Endothelial cell of umbilical vein (primary cell): ENCODE data around the gene SPRYD3. TPM values are rescaled to one million over a fixed set of nuclear protein-coding genes. Genes with fewer than 3 reads are reported as not detected.

Experiments
- BruUV-seq: library from RNA; stranded (reverse); fragments of 400-500 nt; replicated peaks from 2 replicates; lab custom pipeline; 2021; lab: Mats Ljungman, UMichigan
- CTCF ChIA-PET: fragments of 300-600, 350-600 bp; sonication (Branson Sonifier 250); formaldehyde crosslinking; loops from one replicate; lab custom pipeline; 2021; ENCODE audit warnings: antibody characterized with exemption, inconsistent platforms; lab: Charles Lee
- POLR2A ChIA-PET: fragments of 300-600, 350-600 bp; sonication (Branson Sonifier 250); formaldehyde crosslinking; loops from one replicate; lab custom pipeline; 2021; ENCODE audit warnings: antibody characterized with exemption, inconsistent platforms; lab: Charles Lee
- DNase-seq: peaks from one replicate; pipeline ENCODE4 v3.0.0-alpha.2; 2011; ENCODE audit warnings: low read depth, low spot score
- FAIRE-seq: peaks from 2 replicates; lab custom pipeline; 2011; peaks lifted over from hg19 to GRCh38; lab: Jason Lieb, UNC
- H2AFZ ChIP-seq: 2 replicates; pipeline ENCODE4 v1.6.0; 2012; ENCODE audit warnings: low read depth, low read length, control low read depth, inconsistent platforms
- H3K27ac ChIP-seq: 2 replicates; pipeline ENCODE4 v1.5.1; 2011; ENCODE audit warnings: low read depth, mild to moderate bottlenecking, control low read depth, low read length, moderate library complexity; ENCODE audit not compliant: insufficient read depth
- H3K27me3 ChIP-seq, 2 experiments: 2 replicates each; pipeline versions ENCODE4 v1.6.0 to v1.6.1; 2011; ENCODE audit warnings: low read length in 2 of 2, mixed read lengths in 1 of 2; ENCODE audit not compliant: control insufficient read depth in 2 of 2, insufficient read depth in 2 of 2
- H3K36me3 ChIP-seq, 2 experiments: 2 replicates in 1 of 2; 3 replicates in 1 of 2; pipeline ENCODE4 v1.5.1; 2011; ENCODE audit warnings: low read length in 2 of 2, mild to moderate bottlenecking in 1 of 2, moderate library complexity in 1 of 2; ENCODE audit not compliant: control insufficient read depth in 2 of 2, insufficient read depth in 2 of 2; ENCODE audit errors: extremely low read depth in 1 of 2
- H3K4me1 ChIP-seq: 3 replicates; pipeline ENCODE4 v1.5.1; 2011; ENCODE audit warnings: mild to moderate bottlenecking, low read length; ENCODE audit not compliant: control insufficient read depth, insufficient read depth; ENCODE audit errors: extremely low read depth
- H3K4me2 ChIP-seq: 2 replicates; pipeline ENCODE4 v1.6.1; 2011; ENCODE audit warnings: low read length, control low read depth, mixed read lengths; ENCODE audit not compliant: insufficient read depth
- H3K4me3 ChIP-seq, 3 experiments: fragments of 200-600 bp in 1 of 3; sonication (generic), shearing (Covaris generic) in 1 of 3; replicated peaks in 1 of 3; 2 replicates each; pipeline ENCODE4 v1.5.1; 2011 to 2016; ENCODE audit warnings: control low read depth in 3 of 3, low read length in 3 of 3, mild to moderate bottlenecking in 2 of 3, inconsistent platforms in 1 of 3, low read depth in 1 of 3, moderate library complexity in 1 of 3; ENCODE audit not compliant: insufficient read depth in 1 of 3
- H3K79me2 ChIP-seq: 2 replicates; pipeline ENCODE4 v1.6.0; 2012; ENCODE audit warnings: low read length, inconsistent platforms; ENCODE audit not compliant: control insufficient read depth, insufficient read depth
- H3K9ac ChIP-seq: replicated peaks from 2 replicates; pipeline ENCODE3; 2011; ENCODE audit warnings: low read length, control low read depth; ENCODE audit not compliant: insufficient read depth; ENCODE audit errors: extremely low read depth
- H3K9me1 ChIP-seq: replicated peaks from 3 replicates; pipeline ENCODE4 v1.6.0; 2011; ENCODE audit warnings: mild to moderate bottlenecking, low read length; ENCODE audit not compliant: control insufficient read depth, insufficient read depth; ENCODE audit errors: extremely low read depth
- H3K9me3 ChIP-seq: replicated peaks from 2 replicates; pipeline ENCODE4 v1.5.1; 2012; ENCODE audit warnings: low read length, inconsistent platforms; ENCODE audit not compliant: control insufficient read depth, insufficient read depth
- H4K20me1 ChIP-seq: replicated peaks from 2 replicates; pipeline ENCODE3; 2011; ENCODE audit warnings: mild to moderate bottlenecking, low read length; ENCODE audit not compliant: control insufficient read depth, insufficient read depth; ENCODE audit errors: extremely low read depth
- EZH2 ChIP-seq: IDR thresholded peaks from 2 replicates; pipeline ENCODE4 v1.6.1; 2012; ENCODE audit warnings: borderline replicate concordance, low read depth, mild to moderate bottlenecking, moderate library complexity, low read length, inconsistent platforms; ENCODE audit not compliant: severe bottlenecking
- FOS ChIP-seq: IDR thresholded peaks from 2 replicates; pipeline ENCODE4 v1.6.1; 2011; ENCODE audit warnings: mild to moderate bottlenecking, low read length, moderate library complexity, borderline replicate concordance; ENCODE audit not compliant: insufficient read depth
- GATA2 ChIP-seq: IDR thresholded peaks from 2 replicates; pipeline ENCODE4 v1.7.0; 2011; ENCODE audit warnings: low read depth, mild to moderate bottlenecking, moderate library complexity, mixed read lengths, low read length; ENCODE audit not compliant: insufficient read length, insufficient read depth
- MAX ChIP-seq: IDR thresholded peaks from 2 replicates; pipeline ENCODE4 v1.6.1; 2011; ENCODE audit not compliant: insufficient read depth, insufficient read length
- MYC ChIP-seq: IDR thresholded peaks from one replicate; pipeline ENCODE4 v1.6.1; 2011; ENCODE audit warnings: mild to moderate bottlenecking, low read depth, low read length
- POLR2A ChIP-seq: IDR thresholded peaks from 2 replicates; pipeline ENCODE4 v1.6.1; 2012; ENCODE audit warnings: low read depth, mild to moderate bottlenecking, control low read depth, low read length
- dilution Hi-C: fragments of 300-500 bp; cut with MboI; formaldehyde crosslinking; loops from one replicate; pipeline ENCODE4 v1.15.0; 2019; ENCODE audit warnings: low sequenced_read_pairs; ENCODE audit not compliant: extremely low pct_ligation_motif_present
- intact Hi-C: fragments of 100-400 bp; cut with micrococcal nuclease; formaldehyde crosslinking; loops from one replicate; pipeline ENCODE4 v1.10.0; 2022
- polyA plus RNA-seq, 4 experiments: library from polyadenylated mRNA; depleted of rRNA in 3 of 4; stranded (reverse) in 3 of 4; unstranded in 1 of 4; fragments of >200 nt; gene quantifications; 2 replicates each; pipeline versions ENCODE4 v1.2.1 to v1.2.3, GENCODE V29; 2011 to 2012; ENCODE audit warnings: missing spikeins in 1 of 4
- total RNA-seq: library from RNA; stranded (reverse); gene quantifications from 2 replicates; pipeline ENCODE4 v1.2.3, GENCODE V29; 2021
- TF ChIP-seq, protein P1 (sequence below), 2 donors: IDR thresholded peaks; 1 replicate in 1 of 2; 2 replicates in 1 of 2; pipeline ENCODE4 v1.5.1; 2011; ENCODE audit warnings: low read length in 2 of 2, mild to moderate bottlenecking in 2 of 2, moderate library complexity in 2 of 2, control low read depth in 1 of 2, inconsistent platforms in 1 of 2, low read depth in 1 of 2; ENCODE audit not compliant: insufficient read depth in 1 of 2; ENCODE audit errors: extremely low read depth in 1 of 2

The SPRYD3 gene
- total and polyA plus RNA-seq, 2 donors (not counting 3 experiments of a cell fraction or from before 2014, with no cell fraction given) = 38.6 to 39.2 TPM

DNA sequence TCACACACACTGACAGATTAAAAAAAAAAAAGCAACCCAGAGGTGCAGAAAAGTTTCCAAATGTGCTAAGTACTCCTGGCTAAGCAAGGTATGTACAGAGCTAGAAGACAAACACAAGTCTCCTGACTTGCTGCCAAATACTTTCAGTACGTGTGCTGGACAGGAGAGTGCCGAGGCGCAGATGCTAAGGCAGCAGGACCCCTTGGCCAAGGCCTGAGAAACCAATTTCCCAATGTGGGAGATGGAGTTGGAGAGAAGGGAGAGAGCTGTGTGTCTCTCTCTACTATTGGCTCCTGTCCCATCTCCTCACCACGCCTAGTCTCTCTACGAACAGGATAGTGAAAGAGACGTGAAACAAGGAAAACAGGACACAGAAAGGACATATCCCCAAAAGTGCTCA, 5.3 kb downstream of the SPRYD3 start:
- Histone ChIP-seq H3K4me3 (no peak overlapping the region), H3K27me3 (no peaks in the 10 kb centered on the region), H3K79me2 (peaks cover 11% of the 10 kb centered on the region), H3K9me1 (no peaks in the 10 kb centered on the region), H4K20me1 (no peaks in the 10 kb centered on the region), H3K9me3 (no peaks in the 10 kb centered on the region), H3K9ac (no peak overlapping the region), H2AFZ (no peak overlapping the region), H3K36me3 (peaks cover 0 to 22% of the 10 kb centered on the region in 2 experiments), H3K4me2 (no peak overlapping the region), H3K27ac (no peak overlapping the region), H3K4me1 (peaks cover 21% of the 10 kb centered on the region)
- POLR2A ChIA-PET = no interaction called here
- DNase-seq (no peak), FAIRE-seq (no peak)
- TF ChIP-seq FOS = no peak
- CTCF ChIA-PET = interaction anchor here (14.2 kb wide), 1 partner anchor 26 kb away, joined by 463 read pairs; the partner anchor contains the start of genes IGFBP6 and SOAT2
- dilution Hi-C loops (no loop called here), intact Hi-C loops (no loop called here)
- no TSS peak for BruUV-seq

DNA sequence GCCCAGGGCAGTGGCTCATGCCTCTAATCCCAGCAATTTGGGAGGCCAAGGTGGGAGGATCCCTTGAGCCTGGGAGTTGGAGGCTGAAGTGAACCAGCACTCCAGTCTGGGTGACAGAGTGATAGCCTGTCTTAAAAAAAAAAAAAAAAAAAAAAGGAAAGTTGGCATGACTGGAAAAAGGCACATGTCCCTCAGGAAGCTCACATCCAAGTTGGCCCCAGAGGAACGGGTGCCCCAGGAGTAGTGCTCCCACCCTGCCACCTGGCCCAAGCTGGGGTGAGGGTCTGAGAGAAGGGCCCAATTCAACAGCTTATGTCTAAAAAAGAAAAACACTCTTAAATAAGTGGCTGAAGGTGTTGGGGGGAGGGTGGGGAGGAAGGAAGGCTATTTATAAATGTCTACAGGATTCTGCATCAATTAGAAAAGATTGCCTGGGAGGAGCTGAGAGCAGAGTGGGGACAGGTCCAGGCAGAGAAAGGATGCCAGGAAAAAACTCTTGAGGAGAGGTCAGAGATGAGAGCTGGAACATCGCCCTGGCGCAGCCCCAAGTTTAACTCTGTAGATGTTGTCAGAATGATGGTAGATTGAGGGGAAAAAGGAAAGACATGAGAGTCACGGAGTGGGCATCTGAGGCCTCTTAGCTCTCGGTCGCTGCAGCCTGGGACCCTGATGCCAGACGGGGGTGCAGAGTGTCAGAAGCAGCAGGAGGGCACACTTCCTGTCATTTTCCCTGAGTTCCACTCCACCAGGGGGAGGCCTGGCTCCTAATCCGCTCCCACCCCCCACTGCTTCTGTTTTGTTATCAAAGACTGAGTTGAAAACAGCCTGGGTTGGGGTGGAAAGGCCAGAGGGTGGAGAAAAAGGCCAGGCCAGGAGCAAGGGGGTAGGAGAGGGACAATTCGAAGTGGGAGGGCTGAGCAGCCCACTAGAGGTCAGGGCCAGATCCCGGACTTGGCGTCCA, 7.3 kb downstream of the SPRYD3 start:
- H3K4me1 ChIP-seq = peaks cover 29% of the 10 kb centered on the region
- dilution Hi-C loops (no loop called here), intact Hi-C loops (loop anchor here (1.0 kb wide), 1 partner anchor 27 kb away; no protein-coding TSS in a partner anchor)
- H3K4me3 ChIP-seq = no peak overlapping the region
- no peaks in the 10 kb centered on the region for H3K9me3 ChIP-seq
- peaks cover 0 to 20% of the 10 kb centered on the region in 2 experiments for H3K36me3 ChIP-seq
- CTCF ChIA-PET = interaction anchor here (0.6 to 14.2 kb wide), 6 partner anchors 9 to 126 kb away, joined by 5 to 463 read pairs (median 10); partner anchors contain the start of genes IGFBP6 and SOAT2
- no peak overlapping the region for H2AFZ ChIP-seq
- peak; percentile 67 for FAIRE-seq
- H3K27me3 ChIP-seq = no peaks in the 10 kb centered on the region
- no TSS peak for BruUV-seq
- peak overlapping the region; percentile 19 for H3K4me2 ChIP-seq
- H3K9me1 ChIP-seq = no peaks in the 10 kb centered on the region
- H3K27ac ChIP-seq = no peak overlapping the region
- no peak overlapping the region for H3K9ac ChIP-seq
- TF ChIP-seq MAX = no peak
- TF ChIP-seq, protein P1, sequence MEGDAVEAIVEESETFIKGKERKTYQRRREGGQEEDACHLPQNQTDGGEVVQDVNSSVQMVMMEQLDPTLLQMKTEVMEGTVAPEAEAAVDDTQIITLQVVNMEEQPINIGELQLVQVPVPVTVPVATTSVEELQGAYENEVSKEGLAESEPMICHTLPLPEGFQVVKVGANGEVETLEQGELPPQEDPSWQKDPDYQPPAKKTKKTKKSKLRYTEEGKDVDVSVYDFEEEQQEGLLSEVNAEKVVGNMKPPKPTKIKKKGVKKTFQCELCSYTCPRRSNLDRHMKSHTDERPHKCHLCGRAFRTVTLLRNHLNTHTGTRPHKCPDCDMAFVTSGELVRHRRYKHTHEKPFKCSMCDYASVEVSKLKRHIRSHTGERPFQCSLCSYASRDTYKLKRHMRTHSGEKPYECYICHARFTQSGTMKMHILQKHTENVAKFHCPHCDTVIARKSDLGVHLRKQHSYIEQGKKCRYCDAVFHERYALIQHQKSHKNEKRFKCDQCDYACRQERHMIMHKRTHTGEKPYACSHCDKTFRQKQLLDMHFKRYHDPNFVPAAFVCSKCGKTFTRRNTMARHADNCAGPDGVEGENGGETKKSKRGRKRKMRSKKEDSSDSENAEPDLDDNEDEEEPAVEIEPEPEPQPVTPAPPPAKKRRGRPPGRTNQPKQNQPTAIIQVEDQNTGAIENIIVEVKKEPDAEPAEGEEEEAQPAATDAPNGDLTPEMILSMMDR (IDR thresholded peaks at IDR 0.05; ENCODE audit: extremely low read depth in 1 of 2, insufficient read depth in 1 of 2, low read depth in 1 of 2, low read length in 2 of 2) = peak in 1 of 2 donors; percentile 26
- TF ChIP-seq EZH2 = no peak
- no peak for TF ChIP-seq POLR2A
- no peak for TF ChIP-seq FOS
- no peak for TF ChIP-seq MYC
- no peak for TF ChIP-seq GATA2
- peak; percentile 35 for DNase-seq
- H3K79me2 ChIP-seq = no peaks in the 10 kb centered on the region
- H4K20me1 ChIP-seq = no peaks in the 10 kb centered on the region
- POLR2A ChIA-PET = interaction anchor here (1.6 kb wide), 1 partner anchor 27 kb away, joined by 5 read pairs; no protein-coding TSS in a partner anchor
